Measurements from ENCODE around the gene TRUB2.

The TRUB2 gene

GRCh38 chr9:128360826-128361225 is 38.6 kb upstream of the TRUB2 start:
- Histone ChIP-seq H3F3A (ENCODE audit: insufficient read depth) (no peaks in the 10 kb centered on the region), H3K9me2 (replicated peaks; ENCODE audit: insufficient read depth, low read length) (no peaks in the 10 kb centered on the region), H3K9me3 (ENCODE audit: insufficient read depth, low read length) (no peaks in the 10 kb centered on the region), H3K27ac (ENCODE audit: low read depth, low read length) (no peak overlapping the region), H3K79me2 (ENCODE audit: insufficient read depth, low read length) (no peaks in the 10 kb centered on the region), H3K9ac (ENCODE audit: low read length) (no peak overlapping the region), H3K27me3 (ENCODE audit: low read length) (no peaks in the 10 kb centered on the region), H3K36me3 (ENCODE audit: low read length) (no peaks in the 10 kb centered on the region), H4K20me1 (ENCODE audit: low read depth, low read length) (no peaks in the 10 kb centered on the region), H3K4me2 (ENCODE audit: low read depth, low read length, poor library complexity, severe bottlenecking) (no peak overlapping the region), H3K4me3 (ENCODE audit: insufficient read depth, low read length, poor library complexity, severe bottlenecking) (no peak overlapping the region), H2AFZ (ENCODE audit: low read depth, low read length, severe bottlenecking) (no peak overlapping the region)
- no peak for TF ChIP-seq EZH2phosphoT487 (conservative IDR thresholded peaks at IDR 0.05; ENCODE audit: low read length)
- no peak for TF ChIP-seq CTCF (IDR thresholded peaks at IDR 0.05; ENCODE audit: insufficient read depth, low read length, poor library complexity, severe bottlenecking)

DNA sequence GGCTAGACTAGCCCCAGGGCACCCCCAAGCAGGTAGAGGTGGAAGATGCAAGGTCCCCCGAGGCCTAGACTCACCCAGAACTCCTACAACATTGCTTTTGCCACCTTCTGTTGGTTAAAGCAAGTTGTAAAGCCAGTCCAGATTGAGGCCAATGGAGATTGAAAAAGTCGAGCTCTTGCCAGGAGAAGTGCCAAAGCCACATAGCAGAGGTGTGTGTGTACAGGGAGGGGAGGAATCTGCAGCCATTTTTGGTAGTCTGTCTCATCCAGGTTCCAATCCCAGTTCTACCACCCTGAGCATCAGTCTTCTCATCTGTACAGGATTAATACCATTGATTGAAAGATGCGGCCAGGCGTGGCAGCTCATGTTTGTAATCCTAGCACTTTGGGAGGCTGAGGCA is 36.6 kb upstream of the TRUB2 start:
- H3F3A ChIP-seq (ENCODE audit: insufficient read depth): no peaks in the 10 kb centered on the region
- no peaks in the 10 kb centered on the region for H3K79me2 ChIP-seq (ENCODE audit: insufficient read depth, low read length)
- no peak overlapping the region for H3K4me2 ChIP-seq (ENCODE audit: low read depth, low read length, poor library complexity, severe bottlenecking)
- TF ChIP-seq CTCF (IDR thresholded peaks at IDR 0.05; ENCODE audit: insufficient read depth, low read length, poor library complexity, severe bottlenecking): no peak
- no peak for TF ChIP-seq EZH2phosphoT487 (conservative IDR thresholded peaks at IDR 0.05; ENCODE audit: low read length)
- H3K9me3 ChIP-seq (ENCODE audit: insufficient read depth, low read length): no peaks in the 10 kb centered on the region
- H2AFZ ChIP-seq (ENCODE audit: low read depth, low read length, severe bottlenecking): no peak overlapping the region
- H3K9me2 ChIP-seq (replicated peaks; ENCODE audit: insufficient read depth, low read length): no peaks in the 10 kb centered on the region
- H3K27ac ChIP-seq (ENCODE audit: low read depth, low read length): no peak overlapping the region
- H4K20me1 ChIP-seq (ENCODE audit: low read depth, low read length): no peaks in the 10 kb centered on the region
- no peaks in the 10 kb centered on the region for H3K27me3 ChIP-seq (ENCODE audit: low read length)
- no peak overlapping the region for H3K9ac ChIP-seq (ENCODE audit: low read length)
- H3K4me3 ChIP-seq (ENCODE audit: insufficient read depth, low read length, poor library complexity, severe bottlenecking): no peak overlapping the region
- no peaks in the 10 kb centered on the region for H3K36me3 ChIP-seq (ENCODE audit: low read length)

GRCh38 chr9:128358090-128358489 is 35.8 kb upstream of the TRUB2 start:
- Histone ChIP-seq H3K9me2 (replicated peaks; ENCODE audit: insufficient read depth, low read length) (no peaks in the 10 kb centered on the region), H3K79me2 (ENCODE audit: insufficient read depth, low read length) (no peaks in the 10 kb centered on the region), H3K4me3 (ENCODE audit: insufficient read depth, low read length, poor library complexity, severe bottlenecking) (no peak overlapping the region), H3K36me3 (ENCODE audit: low read length) (no peaks in the 10 kb centered on the region), H3K27me3 (ENCODE audit: low read length) (no peaks in the 10 kb centered on the region), H2AFZ (ENCODE audit: low read depth, low read length, severe bottlenecking) (no peak overlapping the region), H3K27ac (ENCODE audit: low read depth, low read length) (no peak overlapping the region), H3K9me3 (ENCODE audit: insufficient read depth, low read length) (no peaks in the 10 kb centered on the region), H3F3A (ENCODE audit: insufficient read depth) (no peaks in the 10 kb centered on the region), H3K9ac (ENCODE audit: low read length) (no peak overlapping the region), H4K20me1 (ENCODE audit: low read depth, low read length) (no peaks in the 10 kb centered on the region), H3K4me2 (ENCODE audit: low read depth, low read length, poor library complexity, severe bottlenecking) (no peak overlapping the region)
- no peak for TF ChIP-seq CTCF (IDR thresholded peaks at IDR 0.05; ENCODE audit: insufficient read depth, low read length, poor library complexity, severe bottlenecking)
- TF ChIP-seq EZH2phosphoT487 (conservative IDR thresholded peaks at IDR 0.05; ENCODE audit: low read length): no peak

DNA sequence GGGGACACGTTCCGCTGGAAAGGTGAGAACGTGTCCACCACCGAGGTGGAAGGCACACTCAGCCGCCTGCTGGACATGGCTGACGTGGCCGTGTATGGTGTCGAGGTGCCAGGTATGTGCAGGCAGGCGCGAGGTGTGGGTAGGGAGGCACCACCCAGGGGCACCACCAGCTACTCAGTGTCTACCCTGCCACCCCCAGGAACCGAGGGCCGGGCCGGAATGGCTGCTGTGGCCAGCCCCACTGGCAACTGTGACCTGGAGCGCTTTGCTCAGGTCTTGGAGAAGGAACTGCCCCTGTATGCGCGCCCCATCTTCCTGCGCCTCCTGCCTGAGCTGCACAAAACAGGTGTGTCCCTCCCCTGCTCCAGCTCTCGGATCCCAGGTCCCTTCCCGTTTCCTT is 33.2 kb upstream of the TRUB2 start:
- Histone ChIP-seq H3K36me3 (ENCODE audit: low read length) (no peaks in the 10 kb centered on the region), H3F3A (ENCODE audit: insufficient read depth) (no peaks in the 10 kb centered on the region), H2AFZ (ENCODE audit: low read depth, low read length, severe bottlenecking) (no peak overlapping the region), H3K27ac (ENCODE audit: low read depth, low read length) (no peak overlapping the region), H4K20me1 (ENCODE audit: low read depth, low read length) (no peaks in the 10 kb centered on the region), H3K9me2 (replicated peaks; ENCODE audit: insufficient read depth, low read length) (no peaks in the 10 kb centered on the region), H3K4me3 (ENCODE audit: insufficient read depth, low read length, poor library complexity, severe bottlenecking) (no peak overlapping the region), H3K4me2 (ENCODE audit: low read depth, low read length, poor library complexity, severe bottlenecking) (no peak overlapping the region), H3K27me3 (ENCODE audit: low read length) (no peaks in the 10 kb centered on the region), H3K9ac (ENCODE audit: low read length) (no peak overlapping the region), H3K9me3 (ENCODE audit: insufficient read depth, low read length) (no peaks in the 10 kb centered on the region), H3K79me2 (ENCODE audit: insufficient read depth, low read length) (no peaks in the 10 kb centered on the region)
- TF ChIP-seq CTCF (IDR thresholded peaks at IDR 0.05; ENCODE audit: insufficient read depth, low read length, poor library complexity, severe bottlenecking): no peak
- no peak for TF ChIP-seq EZH2phosphoT487 (conservative IDR thresholded peaks at IDR 0.05; ENCODE audit: low read length)
